GM18858 (cell line): ENCODE results near the gene STARD10.

ENCODE experiments used
- ATAC-seq: cut with Tn5 transposase; IDR thresholded peaks from one replicate; pipeline ENCODE4 v1.9.1; 2021; ENCODE audit not compliant: unreplicated experiment

Gene STARD10

DNA sequence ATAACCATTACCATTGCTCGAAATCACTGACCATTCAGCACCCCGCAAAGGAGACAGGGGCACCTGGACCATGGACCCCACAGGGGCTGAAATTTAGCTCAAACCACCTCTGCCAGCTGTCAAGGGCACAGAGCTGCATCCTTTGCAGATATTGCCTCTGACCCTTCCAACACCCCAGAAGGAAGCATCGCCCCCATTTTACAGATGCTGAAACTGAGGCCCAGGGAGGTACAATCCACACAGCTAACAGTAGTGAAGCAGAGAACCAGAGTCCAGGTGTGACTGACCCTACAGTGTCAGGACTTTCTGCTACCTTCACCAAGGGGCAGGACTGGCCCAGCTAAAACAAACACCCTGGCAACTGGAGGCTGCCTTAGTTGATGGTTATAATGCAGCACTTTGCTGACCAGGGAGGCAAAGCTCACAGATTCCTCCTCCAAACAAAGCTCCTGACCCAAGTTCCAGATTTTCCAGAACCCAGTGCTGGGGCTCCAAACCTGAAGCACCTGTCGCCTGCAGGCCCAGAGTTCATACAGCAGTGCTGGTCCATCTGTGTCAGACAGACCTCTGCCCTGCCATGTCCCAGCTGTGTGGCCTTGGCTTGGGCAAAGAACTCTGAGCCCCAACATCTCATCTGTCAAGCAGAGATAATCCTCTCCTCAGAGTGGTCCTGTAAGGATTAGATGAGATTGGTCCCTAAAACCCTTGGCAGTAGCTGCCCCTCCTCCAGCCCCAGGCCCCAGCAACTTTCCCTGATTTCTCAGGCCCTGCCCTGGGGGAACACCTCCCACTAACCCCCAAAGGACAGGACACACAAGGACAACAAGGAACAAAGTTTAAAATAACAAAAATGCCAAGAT lies 26.4 kb downstream of the STARD10 start:
- no peak for ATAC-seq

DNA sequence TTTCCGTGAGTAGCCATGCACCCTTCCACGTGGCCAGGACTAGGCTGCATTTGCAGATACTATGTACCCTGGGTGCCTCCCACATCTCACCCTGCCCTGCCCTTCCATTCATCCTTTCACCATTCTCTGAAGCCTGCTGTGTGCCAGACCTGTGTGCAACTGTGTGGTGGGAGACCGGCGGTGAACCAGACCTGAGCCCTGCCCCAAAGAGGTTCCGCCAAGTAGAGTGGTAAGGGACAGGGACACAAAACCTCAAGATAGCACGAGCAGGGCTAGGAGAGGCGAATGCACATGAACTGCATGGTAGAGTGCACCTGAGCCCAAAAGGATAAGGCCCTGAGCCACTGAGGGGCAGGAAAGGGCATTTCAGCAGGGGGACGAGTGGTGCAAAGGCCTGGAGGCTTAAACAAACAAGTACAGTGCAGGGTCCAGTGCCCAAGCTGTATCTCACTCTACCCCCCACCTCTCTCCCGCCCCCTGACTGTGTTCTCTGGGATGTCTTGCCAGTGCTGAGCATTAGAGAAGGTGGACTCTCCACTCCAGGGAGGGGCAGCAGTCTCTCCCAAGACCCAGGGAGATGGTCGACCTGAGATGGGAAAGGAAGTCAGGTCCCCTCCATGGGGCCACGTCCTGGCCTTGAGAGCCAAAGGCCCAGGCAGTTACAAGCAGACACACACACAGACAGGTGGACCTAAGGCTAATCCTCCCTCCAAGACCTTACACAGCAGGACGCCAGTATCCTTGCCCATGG lies 27.5 kb downstream of the STARD10 start:
- no peak for ATAC-seq

- no peak for ATAC-seq
Observed at GRCh38 chr11:72764503-72764902, 29.3 kb downstream of the STARD10 start.

DNA sequence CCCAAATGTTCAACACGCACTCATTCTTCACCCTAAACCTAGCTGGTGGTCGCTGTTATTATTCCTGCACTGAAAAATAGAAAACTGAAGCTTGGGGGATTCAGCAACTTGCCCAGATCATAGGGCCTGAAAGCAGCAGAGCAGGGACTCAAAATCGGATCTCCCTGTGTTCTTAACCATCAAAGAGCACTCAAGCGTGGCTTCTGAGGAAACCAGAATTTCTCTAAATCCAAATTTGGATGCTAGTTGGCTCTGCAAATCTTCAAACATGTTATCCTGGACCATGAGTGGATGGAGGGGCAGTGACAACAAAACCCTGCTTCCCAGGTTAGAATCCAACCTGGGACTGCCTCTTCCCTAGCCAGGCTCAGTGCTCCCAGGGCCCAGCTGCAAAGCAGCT lies 30.0 kb downstream of the STARD10 start:
- no peak for ATAC-seq

GRCh38 chr11:72762641-72763304 lies 31.1 kb downstream of the STARD10 start:
- ATAC-seq: no peak

DNA sequence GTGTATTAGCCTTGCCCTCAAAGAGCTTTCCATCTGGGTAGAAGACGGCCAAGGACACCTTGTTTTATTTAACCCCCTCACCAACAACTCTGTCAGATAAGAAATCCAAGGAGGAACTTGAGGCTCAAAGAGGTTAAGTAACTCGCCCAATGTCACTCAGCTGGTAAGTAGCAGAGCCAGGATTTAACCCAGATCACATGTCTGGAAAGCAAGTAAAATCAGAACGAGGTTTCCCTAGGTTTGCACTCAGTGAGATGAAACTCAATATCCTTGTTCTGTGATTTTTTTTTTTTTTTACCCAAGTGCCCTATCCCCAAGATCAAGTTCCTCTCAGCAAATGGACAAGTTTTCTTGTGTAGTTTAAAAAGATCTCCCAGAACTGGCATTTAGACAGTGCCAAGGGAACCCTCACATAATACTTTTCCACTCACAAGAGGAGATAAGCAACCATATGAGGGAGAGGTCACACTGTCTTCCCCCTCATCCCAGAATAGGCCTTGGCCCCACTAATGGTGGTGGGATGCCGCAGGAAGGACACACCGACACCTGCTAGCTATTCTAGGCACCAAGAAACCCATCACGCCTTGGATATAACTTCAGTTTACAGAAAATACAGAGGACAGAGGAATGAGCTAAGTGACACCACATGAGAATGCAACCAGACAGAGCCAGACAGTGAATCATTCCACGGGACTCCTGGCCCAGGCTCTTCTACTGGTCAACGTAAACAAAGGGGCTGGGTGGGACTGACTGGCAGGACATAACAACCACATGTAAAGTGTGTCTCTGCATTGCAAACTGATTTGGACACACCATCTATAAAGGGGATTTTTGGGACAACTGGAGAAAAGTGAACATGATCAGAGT lies 33.1 kb downstream of the STARD10 start:
- ATAC-seq: no peak

DNA sequence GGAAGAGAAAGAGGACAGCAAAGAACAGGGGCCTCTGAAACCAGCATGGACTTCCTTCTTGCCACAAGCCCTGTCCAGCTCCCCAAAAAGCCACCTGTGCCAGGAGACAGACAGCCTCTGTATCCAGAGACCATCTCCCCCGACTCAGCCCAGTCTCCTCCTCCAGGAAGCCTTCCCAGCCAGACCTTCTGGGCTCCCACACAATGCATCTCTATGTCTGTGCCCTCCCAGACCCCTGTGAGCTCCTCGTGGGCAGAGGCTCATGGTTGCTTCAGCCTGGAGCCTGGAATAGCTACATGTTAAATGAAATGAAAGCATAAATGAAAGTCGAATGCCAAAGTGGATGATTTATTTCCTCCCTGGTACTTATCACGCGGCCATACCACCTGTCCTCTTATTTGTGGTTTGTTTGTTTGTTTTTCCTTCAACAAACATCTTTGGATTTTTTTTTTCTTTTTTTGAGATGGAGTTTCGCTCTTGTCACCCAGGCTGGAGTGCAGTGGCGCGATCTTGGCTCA lies 34.3 kb downstream of the STARD10 start:
- ATAC-seq: no peak

DNA sequence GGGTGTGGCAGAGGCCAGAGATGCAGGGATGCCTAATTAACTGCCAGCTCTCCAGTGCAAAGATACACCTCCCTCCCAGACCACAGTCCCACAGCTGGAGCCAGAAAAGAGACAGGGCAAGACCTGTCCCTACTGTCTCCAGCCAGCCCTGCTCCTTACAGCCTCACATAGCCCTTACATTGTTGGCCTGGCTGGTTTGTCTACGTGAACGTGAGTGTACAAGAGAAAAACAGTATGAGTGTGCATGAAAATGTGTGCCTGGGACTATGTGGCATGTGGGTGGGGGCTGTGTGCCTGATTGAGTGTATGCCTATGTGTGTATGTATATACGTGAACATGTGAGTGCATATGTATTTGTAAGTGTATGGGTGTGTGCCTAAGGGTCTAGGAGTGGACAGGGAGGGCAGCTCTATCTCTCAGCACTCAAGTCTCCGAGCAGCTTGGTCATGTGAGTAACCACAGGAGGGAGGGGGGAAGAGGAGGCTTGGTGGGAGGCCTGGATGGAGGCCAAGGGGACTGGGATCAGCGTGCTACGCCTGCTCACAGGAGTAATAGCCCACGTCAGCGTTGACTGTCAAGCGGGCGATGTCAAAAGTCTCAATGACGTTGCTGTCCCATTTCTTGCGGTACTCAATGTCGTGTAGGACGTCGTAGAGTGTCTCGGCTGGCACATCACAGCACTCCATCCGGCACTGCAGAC lies 35.0 kb downstream of the STARD10 start:
- no peak for ATAC-seq

- ATAC-seq: no peak
Observed at GRCh38 chr11:72758304-72758689, 35.5 kb downstream of the STARD10 start.

DNA sequence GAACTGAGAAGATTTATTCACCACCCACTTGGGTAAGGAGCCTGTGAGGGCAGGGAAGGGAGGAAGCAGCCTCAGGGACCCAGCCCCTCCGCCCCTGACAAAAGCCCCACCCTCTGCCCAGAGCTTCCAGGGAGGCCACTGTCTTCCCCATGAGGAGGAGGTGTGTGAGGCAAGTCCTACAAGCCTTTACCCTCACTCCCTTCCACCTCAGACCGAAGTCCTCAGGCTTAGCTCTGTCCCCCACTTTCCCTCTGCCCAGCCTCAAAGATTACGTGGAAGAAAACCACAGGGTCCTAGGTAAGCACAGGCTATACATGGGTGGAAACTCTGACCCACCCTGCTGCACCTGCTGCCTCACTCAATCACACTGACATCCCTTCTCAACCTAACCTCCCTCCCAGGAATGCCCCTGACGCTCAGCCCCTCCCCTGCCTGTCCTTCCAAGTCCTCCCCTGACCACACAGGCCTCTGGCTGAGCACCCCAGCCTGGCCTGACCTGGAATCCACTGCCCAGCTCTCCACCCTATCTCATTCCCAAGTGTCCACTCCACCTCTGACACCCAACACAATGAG lies 38.0 kb downstream of the STARD10 start:
- no peak for ATAC-seq

DNA sequence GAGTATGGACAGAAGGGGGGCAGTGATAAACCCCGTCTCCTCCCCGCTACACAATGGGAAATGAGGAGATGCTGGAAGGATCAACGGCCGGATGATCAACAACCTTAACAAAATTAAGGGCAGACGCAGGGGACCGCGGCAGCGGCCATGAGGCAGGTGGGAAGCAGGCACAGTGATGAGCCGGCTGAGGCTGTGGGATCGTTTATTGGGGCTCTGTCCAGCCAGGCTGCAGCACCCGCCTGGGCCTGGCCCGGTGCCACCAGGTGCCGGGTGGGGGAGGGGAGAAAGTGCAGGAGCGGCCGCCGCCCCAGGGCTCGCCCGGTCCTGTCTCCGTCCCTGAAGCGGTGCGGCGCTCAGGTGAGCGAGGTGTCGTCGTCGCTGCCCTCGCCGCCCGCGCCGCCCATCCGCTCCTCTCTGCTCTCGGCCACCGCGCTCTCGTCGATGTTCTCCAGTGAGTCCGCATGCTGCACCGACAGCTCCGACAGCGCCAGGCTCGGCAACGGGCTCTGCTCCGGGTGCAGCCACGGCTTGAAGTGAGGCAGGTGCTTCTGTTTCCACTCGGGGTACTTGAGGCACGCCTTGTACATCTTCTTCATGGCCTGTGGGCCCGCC lies 39.2 kb downstream of the STARD10 start:
- no peak for ATAC-seq

- ATAC-seq: no peak
Observed at GRCh38 chr11:72754149-72754543, 39.7 kb downstream of the STARD10 start.

- no peak for ATAC-seq
Observed at GRCh38 chr11:72753341-72754148, 40.3 kb downstream of the STARD10 start.

DNA sequence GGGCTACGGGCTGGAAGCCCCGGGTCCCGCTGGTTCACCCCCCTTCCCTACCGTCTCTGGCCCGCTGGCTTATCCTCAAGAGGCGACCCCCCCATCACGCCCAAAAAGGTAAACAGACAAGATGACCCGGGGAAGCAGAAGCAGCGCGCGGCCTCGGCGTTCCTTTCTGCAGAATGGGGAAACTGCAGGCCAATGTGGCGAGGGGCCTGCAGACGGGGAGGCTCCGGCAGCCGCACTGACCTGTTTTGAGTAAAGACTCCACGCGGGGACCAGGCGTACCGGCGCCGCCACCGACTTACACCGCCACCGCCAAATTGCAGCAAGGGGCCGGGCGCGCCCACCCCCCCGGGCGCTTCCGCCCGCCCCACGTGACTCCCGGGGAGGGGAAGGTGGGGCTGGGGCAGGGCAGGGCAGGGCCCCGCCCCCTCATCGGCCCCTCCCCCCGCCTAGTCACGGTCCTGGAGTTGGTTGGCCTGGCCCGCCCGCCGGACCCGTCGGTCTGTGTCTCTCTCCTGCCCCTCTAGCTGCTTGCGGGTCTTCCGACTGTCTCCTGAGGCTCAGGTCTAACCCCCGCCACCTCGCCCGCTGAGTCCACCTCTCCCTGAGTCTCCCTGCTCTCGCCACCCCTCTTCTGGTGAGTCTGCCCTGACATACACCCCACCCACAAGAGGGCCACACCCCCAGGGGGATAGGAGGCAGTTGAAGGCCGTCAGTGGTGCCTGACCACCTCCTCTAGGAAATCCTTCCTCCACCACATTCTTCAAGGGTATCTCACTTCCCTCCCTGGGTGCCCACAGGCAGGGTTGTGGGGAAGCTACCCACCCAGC lies 41.5 kb downstream of the STARD10 start, which contains the start of gene ARAP1:
Gene ARAP1 (minus strand): TSS at position 321 of the 827 bp plus-strand sequence. CDS start 25,280 bp downstream, outside the sequence.
- ATAC-seq: peak; percentile 65

DNA sequence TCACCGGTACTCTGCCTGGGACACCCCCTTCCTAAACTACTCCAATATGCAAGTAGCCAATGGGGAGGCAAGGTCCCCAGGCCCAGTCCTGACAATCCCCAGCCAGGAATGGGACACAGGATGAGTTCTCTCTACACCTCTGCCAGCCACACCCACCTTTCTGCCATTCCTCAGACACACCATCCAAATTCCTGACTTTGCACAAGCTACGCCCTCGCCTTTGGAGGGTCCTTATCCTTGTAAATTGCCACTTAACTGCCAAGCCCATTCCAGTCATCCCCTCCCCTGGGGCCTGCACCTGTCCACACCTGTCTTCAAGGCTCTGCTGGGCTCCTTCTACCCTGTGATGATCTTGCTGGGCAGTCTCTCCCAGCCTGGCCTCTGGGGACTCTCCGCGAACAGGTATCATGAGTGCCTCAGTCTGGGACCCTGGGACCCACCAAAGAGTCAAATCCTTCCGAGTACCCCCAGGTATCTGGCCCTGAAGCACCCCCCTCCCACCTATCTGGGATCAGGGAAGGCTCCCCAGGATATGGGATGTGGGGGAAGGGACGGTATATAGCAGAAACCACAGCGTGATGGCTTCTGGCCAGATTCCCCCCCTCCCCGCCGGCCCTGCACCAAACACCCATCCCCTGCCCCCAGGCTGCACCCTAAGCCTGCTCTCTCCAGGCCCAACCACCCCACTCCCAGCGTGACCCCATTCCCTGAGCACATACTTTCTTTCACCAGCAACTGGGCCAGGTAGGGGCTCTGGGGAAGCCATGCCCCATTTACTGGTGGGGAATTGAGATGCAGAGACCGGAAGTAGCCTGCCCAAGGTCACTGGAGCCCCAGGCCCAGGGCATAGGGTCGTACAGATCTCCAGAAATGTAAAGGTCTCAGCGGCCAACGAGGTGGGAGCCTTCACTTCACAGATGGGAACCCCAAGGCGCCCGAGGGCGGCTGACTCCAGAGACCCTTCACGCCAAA lies 42.4 kb downstream of the STARD10 start:
- no peak for ATAC-seq

GRCh38 chr11:72750556-72751115 lies 43.2 kb downstream of the STARD10 start:
- no peak for ATAC-seq
